Calu3 (cell line): Measurements from ENCODE around the gene TRPM1. TPM values are rescaled to one million over a fixed set of nuclear protein-coding genes. Genes with fewer than 3 reads are reported as not detected.

Experiments used
- BruUV-seq: library from RNA; stranded (reverse); fragments of 400-500 nt; replicated peaks from 2 replicates; lab custom pipeline; 2021; lab: Mats Ljungman, UMichigan
- CTCF ChIA-PET: fragments of 300-600 bp; sonication (Branson Sonifier 250); formaldehyde crosslinking; loops from one replicate; lab custom pipeline; 2022; ENCODE audit warnings: antibody characterized with exemption; lab: Charles Lee
- DNase-seq: peaks from one replicate; pipeline ENCODE4 v3.0.0; 2022
- H3K27ac Mint-ChIP-seq: one replicate; pipeline ENCODE4 v1.8.0; 2022; ENCODE audit warnings: mixed read lengths; ENCODE audit not compliant: unreplicated experiment
- H3K27me3 Mint-ChIP-seq: one replicate; pipeline ENCODE4 v1.8.0; 2022; ENCODE audit warnings: mixed read lengths; ENCODE audit not compliant: unreplicated experiment
- H3K36me3 Mint-ChIP-seq: one replicate; pipeline ENCODE4 v1.8.0; 2022; ENCODE audit warnings: mild to moderate bottlenecking, moderate library complexity, mixed read lengths; ENCODE audit not compliant: insufficient read depth, unreplicated experiment
- H3K4me1 Mint-ChIP-seq: one replicate; pipeline ENCODE4 v1.8.0; 2022; ENCODE audit warnings: mild to moderate bottlenecking, low read depth, mixed read lengths; ENCODE audit not compliant: unreplicated experiment
- H3K4me3 Mint-ChIP-seq: one replicate; pipeline ENCODE4 v1.8.0; 2022; ENCODE audit warnings: mild to moderate bottlenecking, low read depth, moderate library complexity, mixed read lengths; ENCODE audit not compliant: unreplicated experiment
- H3K9me3 Mint-ChIP-seq: one replicate; pipeline ENCODE4 v1.8.0; 2022; ENCODE audit warnings: low read depth, mixed read lengths; ENCODE audit not compliant: unreplicated experiment
- intact Hi-C: fragments of 100-400 bp; cut with micrococcal nuclease; formaldehyde crosslinking; loops from one replicate; pipeline ENCODE4 v1.10.0; 2022; ENCODE audit not compliant: unreplicated experiment
- total RNA-seq: library from RNA; stranded (reverse); gene quantifications from 2 replicates; pipeline ENCODE4 v1.2.3, GENCODE V29; 2022
- TF ChIP-seq, protein P1 (sequence below): fragments of 200-600 bp; IDR thresholded peaks from one replicate; pipeline ENCODE4 v1.8.0; 2022; ENCODE audit warnings: antibody characterized with exemption; ENCODE audit not compliant: unreplicated experiment

TRPM1 gene
- total RNA-seq, 1 experiment from 2014 or later: not detected

DNA sequence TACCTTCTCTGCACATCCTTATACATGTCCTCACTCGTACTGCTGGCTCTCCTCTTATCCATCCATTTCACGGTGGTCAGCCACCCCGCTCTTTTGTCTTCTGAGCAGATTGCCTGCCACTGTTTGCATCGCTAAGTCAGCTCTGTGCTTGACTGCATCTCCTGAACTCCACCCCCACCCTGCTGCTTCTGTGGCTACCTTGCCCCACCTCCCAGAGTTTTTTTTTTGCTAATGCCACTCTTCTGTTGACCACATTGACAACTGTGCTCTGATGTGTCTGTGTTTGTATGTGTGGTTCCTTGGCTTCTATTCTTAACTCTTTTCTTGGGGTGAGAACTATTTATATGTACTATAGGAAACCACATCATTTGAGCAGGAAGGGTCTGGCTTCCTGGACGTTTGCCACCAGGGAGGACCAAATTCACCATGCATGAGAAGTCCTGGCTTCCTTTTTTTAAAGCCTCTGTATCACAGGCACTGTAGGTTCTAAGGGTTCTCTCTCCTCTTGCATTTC, 97.2 kb downstream of the TRPM1 start:
- no TSS peak for BruUV-seq
- no peaks in the 10 kb centered on the region for H3K9me3 Mint-ChIP-seq
- H3K4me3 Mint-ChIP-seq: no peak overlapping the region

DNA sequence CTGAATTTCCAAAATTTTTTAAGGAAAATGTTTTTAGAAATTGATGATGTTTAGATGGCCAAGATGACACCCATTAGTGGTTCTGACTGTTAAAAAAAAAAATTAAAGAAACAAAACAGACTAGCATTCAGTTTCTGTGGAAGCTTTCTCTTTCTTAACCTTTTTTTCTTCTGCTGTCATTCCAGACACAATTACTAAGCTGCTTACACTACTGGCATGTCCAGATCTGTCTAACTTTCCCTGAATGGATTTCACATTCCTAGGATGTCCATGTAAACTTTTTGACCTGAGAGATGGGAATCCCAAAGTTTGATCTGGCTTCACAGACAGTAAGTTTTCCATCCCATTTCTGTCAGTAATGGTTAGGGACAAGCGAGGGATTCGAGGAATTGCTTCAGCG, 99.8 kb downstream of the TRPM1 start:
- intact Hi-C loops: no loop called here

More for the DNA sequence above, 97.2 kb downstream of the TRPM1 start:
- no peak overlapping the region for H3K27ac Mint-ChIP-seq
- no peaks in the 10 kb centered on the region for H3K4me1 Mint-ChIP-seq
- TF ChIP-seq, protein P1, sequence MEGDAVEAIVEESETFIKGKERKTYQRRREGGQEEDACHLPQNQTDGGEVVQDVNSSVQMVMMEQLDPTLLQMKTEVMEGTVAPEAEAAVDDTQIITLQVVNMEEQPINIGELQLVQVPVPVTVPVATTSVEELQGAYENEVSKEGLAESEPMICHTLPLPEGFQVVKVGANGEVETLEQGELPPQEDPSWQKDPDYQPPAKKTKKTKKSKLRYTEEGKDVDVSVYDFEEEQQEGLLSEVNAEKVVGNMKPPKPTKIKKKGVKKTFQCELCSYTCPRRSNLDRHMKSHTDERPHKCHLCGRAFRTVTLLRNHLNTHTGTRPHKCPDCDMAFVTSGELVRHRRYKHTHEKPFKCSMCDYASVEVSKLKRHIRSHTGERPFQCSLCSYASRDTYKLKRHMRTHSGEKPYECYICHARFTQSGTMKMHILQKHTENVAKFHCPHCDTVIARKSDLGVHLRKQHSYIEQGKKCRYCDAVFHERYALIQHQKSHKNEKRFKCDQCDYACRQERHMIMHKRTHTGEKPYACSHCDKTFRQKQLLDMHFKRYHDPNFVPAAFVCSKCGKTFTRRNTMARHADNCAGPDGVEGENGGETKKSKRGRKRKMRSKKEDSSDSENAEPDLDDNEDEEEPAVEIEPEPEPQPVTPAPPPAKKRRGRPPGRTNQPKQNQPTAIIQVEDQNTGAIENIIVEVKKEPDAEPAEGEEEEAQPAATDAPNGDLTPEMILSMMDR: no peak
- no peak for DNase-seq
- H3K27me3 Mint-ChIP-seq: no peaks in the 10 kb centered on the region
- no peaks in the 10 kb centered on the region for H3K36me3 Mint-ChIP-seq
- CTCF ChIA-PET: no interaction called here
- intact Hi-C loops: no loop called here

DNA sequence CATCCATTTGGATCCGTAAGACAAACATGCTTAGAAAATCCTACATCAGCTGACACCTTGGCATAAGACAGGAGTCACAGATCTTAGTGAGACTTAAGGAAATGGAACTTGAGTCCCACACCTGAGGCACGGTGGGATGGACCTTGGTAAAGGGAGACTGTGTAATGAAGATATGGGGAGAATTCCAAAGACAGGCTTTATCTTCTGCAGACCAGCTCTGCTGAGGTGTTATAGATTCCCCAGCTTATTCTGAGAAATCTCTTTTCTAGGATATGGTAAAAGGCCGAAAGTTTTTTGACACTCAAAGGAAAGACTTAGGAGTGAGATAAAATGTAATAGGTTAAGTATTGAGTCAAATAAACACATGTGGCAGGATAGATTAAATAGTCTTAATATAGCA, 101.8 kb downstream of the TRPM1 start:
- H3K4me3 Mint-ChIP-seq: no peak overlapping the region
- H3K4me1 Mint-ChIP-seq: no peaks in the 10 kb centered on the region
- no TSS peak for BruUV-seq
- H3K9me3 Mint-ChIP-seq: no peaks in the 10 kb centered on the region
- CTCF ChIA-PET: no interaction called here
- TF ChIP-seq, protein P1: no peak
- no peaks in the 10 kb centered on the region for H3K36me3 Mint-ChIP-seq
- H3K27ac Mint-ChIP-seq: no peak overlapping the region
- H3K27me3 Mint-ChIP-seq: no peaks in the 10 kb centered on the region
- no peak for DNase-seq
- intact Hi-C loops: no loop called here

More for the DNA sequence above, 99.8 kb downstream of the TRPM1 start:
- H3K9me3 Mint-ChIP-seq: no peaks in the 10 kb centered on the region
- no peaks in the 10 kb centered on the region for H3K4me1 Mint-ChIP-seq
- TF ChIP-seq, protein P1: no peak
- H3K27ac Mint-ChIP-seq: no peak overlapping the region
- no peak overlapping the region for H3K4me3 Mint-ChIP-seq
- no TSS peak for BruUV-seq
- DNase-seq: no peak
- CTCF ChIA-PET: no interaction called here
- H3K36me3 Mint-ChIP-seq: no peaks in the 10 kb centered on the region
- H3K27me3 Mint-ChIP-seq: no peaks in the 10 kb centered on the region

DNA sequence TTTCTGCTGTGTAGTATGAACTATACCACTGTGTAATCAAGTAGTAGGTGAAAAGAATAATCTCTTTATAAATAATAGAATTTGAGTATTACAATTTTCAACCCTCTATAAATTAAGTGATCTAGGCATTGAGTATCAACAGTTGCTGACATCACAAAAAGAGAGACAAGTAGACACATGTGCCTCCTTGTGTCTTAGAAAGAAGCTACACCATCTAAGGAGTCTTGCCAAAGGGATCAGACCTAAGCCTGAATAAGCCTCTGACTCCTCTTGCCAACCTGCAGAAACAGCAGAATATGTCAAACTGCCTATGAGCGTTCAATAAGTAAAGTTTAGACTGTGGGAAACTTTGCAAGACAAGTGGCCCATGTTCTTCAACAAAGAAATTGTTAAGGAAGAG, 104.3 kb downstream of the TRPM1 start:
- Mint-ChIP-seq H3K9me3 (no peaks in the 10 kb centered on the region), H3K27me3 (no peaks in the 10 kb centered on the region), H3K36me3 (no peaks in the 10 kb centered on the region), H3K4me3 (no peak overlapping the region), H3K27ac (no peak overlapping the region), H3K4me1 (no peaks in the 10 kb centered on the region)
- CTCF ChIA-PET: no interaction called here
- TF ChIP-seq, protein P1: no peak
- no TSS peak for BruUV-seq
- intact Hi-C loops: no loop called here
- DNase-seq: no peak
